ENCODE data around the gene DEFB129.
"Not testable (repeated sequence)": the region's sequence is repeated elsewhere in the genome, so short reads cannot be mapped to it uniquely, and the experiment has no call there.

Gene DEFB129

GRCh38 chr20:217266-217665 lies 9.8 kb upstream of the DEFB129 start:
- Histone ChIP-seq H3K4me3 (replicated peaks; ENCODE audit: insufficient read depth, low read length) (no peak overlapping the region), H3K27me3 (ENCODE audit: insufficient read depth, poor library complexity, severe bottlenecking) (no peaks in the 10 kb centered on the region), H3K27ac (replicated peaks) (no peak overlapping the region)
- DNase-seq (ENCODE audit: low read depth in 1 of 2, low spot score in 1 of 2): no peak
- TF ChIP-seq CTCF (IDR thresholded peaks at IDR 0.05; ENCODE audit: insufficient read depth, low read length) (no peak), SPI1 (IDR thresholded peaks at IDR 0.05; ENCODE audit: borderline replicate concordance, low read depth) (no peak), REST (IDR thresholded peaks at IDR 0.05; ENCODE audit: insufficient replicate concordance, low read depth) (no peak), GABPA (IDR thresholded peaks at IDR 0.05; ENCODE audit: low read depth) (no peak), POLR2AphosphoS5 (IDR thresholded peaks at IDR 0.05; ENCODE audit: low read depth) (no peak)

GRCh38 chr20:219290-220115 lies 7.6 kb upstream of the DEFB129 start:
- Histone ChIP-seq H3K4me3 (replicated peaks; ENCODE audit: insufficient read depth, low read length) (no peak overlapping the region), H3K27me3 (ENCODE audit: insufficient read depth, poor library complexity, severe bottlenecking) (no peaks in the 10 kb centered on the region), H3K27ac (replicated peaks) (no peak overlapping the region)
- peak in 1 of 2 experiments; percentile 19 for DNase-seq (ENCODE audit: low read depth in 1 of 2, low spot score in 1 of 2)
- TF ChIP-seq REST (IDR thresholded peaks at IDR 0.05; ENCODE audit: insufficient replicate concordance, low read depth) (no peak), POLR2AphosphoS5 (IDR thresholded peaks at IDR 0.05; ENCODE audit: low read depth) (no peak), GABPA (IDR thresholded peaks at IDR 0.05; ENCODE audit: low read depth) (no peak), CTCF (IDR thresholded peaks at IDR 0.05; ENCODE audit: insufficient read depth, low read length) (no peak), SPI1 (IDR thresholded peaks at IDR 0.05; ENCODE audit: borderline replicate concordance, low read depth) (no peak)

GRCh38 chr20:221258-221830 lies 5.7 kb upstream of the DEFB129 start:
- DNase-seq (ENCODE audit: low read depth in 1 of 2, low spot score in 1 of 2): no peak
- Histone ChIP-seq H3K27ac (replicated peaks) (no peak overlapping the region), H3K27me3 (ENCODE audit: insufficient read depth, poor library complexity, severe bottlenecking) (no peaks in the 10 kb centered on the region), H3K4me3 (replicated peaks; ENCODE audit: insufficient read depth, low read length) (no peak overlapping the region)
- TF ChIP-seq REST (IDR thresholded peaks at IDR 0.05; ENCODE audit: insufficient replicate concordance, low read depth) (no peak), GABPA (IDR thresholded peaks at IDR 0.05; ENCODE audit: low read depth) (no peak), CTCF (IDR thresholded peaks at IDR 0.05; ENCODE audit: insufficient read depth, low read length) (no peak), SPI1 (IDR thresholded peaks at IDR 0.05; ENCODE audit: borderline replicate concordance, low read depth) (no peak), POLR2AphosphoS5 (IDR thresholded peaks at IDR 0.05; ENCODE audit: low read depth) (no peak)

- H3K4me3 ChIP-seq (replicated peaks; ENCODE audit: insufficient read depth, low read length); DNase-seq (ENCODE audit: low read depth in 1 of 2, low spot score in 1 of 2); H3K27me3 ChIP-seq (ENCODE audit: insufficient read depth, poor library complexity, severe bottlenecking); H3K27ac ChIP-seq (replicated peaks): not testable (repeated sequence)
Measured at GRCh38 chr20:225879-226278, 1.2 kb upstream of the DEFB129 start.

Measured in HL-60 (cell line).